GM12878 (cell line): ENCODE data around the gene GPR179. TPM values are rescaled to one million over a fixed set of nuclear protein-coding genes. Genes with fewer than 3 reads are reported as not detected.

ENCODE experiments used
- ATAC-seq: fragments of 200-7000 bp; cut with Tn5 transposase; 3 replicates; pipeline ENCODE4 v1.9.1; 2020; ENCODE audit warnings: mild to moderate bottlenecking, moderate library complexity
- BruUV-seq: library from RNA; stranded (reverse); fragments of 400-500 nt; replicated peaks from 2 replicates; lab custom pipeline; 2021; lab: Mats Ljungman, UMichigan
- CTCF ChIA-PET: fragments of 300-600 bp; sonication (Branson Sonifier 250); formaldehyde crosslinking; extraction: SDS; loops from one replicate; lab custom pipeline; 2021; ENCODE audit warnings: inconsistent platforms; lab: Yijun Ruan, JAX
- POLR2A ChIA-PET: fragments of 350-600 bp; formaldehyde crosslinking; extraction: SDS; loops from one replicate; lab custom pipeline; 2021; ENCODE audit warnings: inconsistent platforms; lab: Charles Lee
- RAD21 ChIA-PET: fragments of 300-600 bp; sonication (Branson Sonifier 250); formaldehyde crosslinking; loops from one replicate; lab custom pipeline; 2023; ENCODE audit warnings: antibody characterized with exemption; ENCODE audit not compliant: unreplicated experiment; lab: Charles Lee
- SMC1A ChIA-PET: fragments of 300-600 bp; sonication (Branson Sonifier 250); formaldehyde crosslinking; loops from one replicate; lab custom pipeline; 2023; ENCODE audit not compliant: unreplicated experiment, uncharacterized antibody; lab: Charles Lee
- DNase-seq: peaks from one replicate; pipeline ENCODE4 v3.0.0-alpha.2; 2011; ENCODE audit warnings: low read depth, low spot score
- FAIRE-seq: peaks from 3 replicates; lab custom pipeline; 2011; peaks lifted over from hg19 to GRCh38; lab: Jason Lieb, UNC
- H2AFZ ChIP-seq: 2 replicates; pipeline ENCODE4 v1.6.0; 2011; ENCODE audit warnings: low read depth, low read length, control low read depth; ENCODE audit not compliant: control insufficient read depth
- H3K27ac ChIP-seq: 2 replicates; pipeline ENCODE4 v1.5.1; 2011; ENCODE audit warnings: control low read depth; ENCODE audit not compliant: control insufficient read depth, insufficient read depth
- H3K27me3 ChIP-seq, 2 experiments: replicated peaks in 1 of 2; 2 replicates each; pipeline versions ENCODE4 v1.6.0 to v1.6.1; 2011; ENCODE audit warnings: low read length in 1 of 2; ENCODE audit not compliant: control insufficient read depth in 2 of 2, insufficient read depth in 2 of 2
- H3K36me3 ChIP-seq, 2 experiments: 2 replicates each; pipeline ENCODE4 v1.5.1; 2011; ENCODE audit warnings: low read length in 1 of 2; ENCODE audit not compliant: control insufficient read depth in 2 of 2, insufficient read depth in 2 of 2
- H3K4me1 ChIP-seq: 2 replicates; pipeline ENCODE4 v1.6.1; 2011; ENCODE audit warnings: mild to moderate bottlenecking, low read length, moderate library complexity, mixed read lengths; ENCODE audit not compliant: control insufficient read depth, insufficient read depth
- H3K4me2 ChIP-seq: 2 replicates; pipeline ENCODE4 v1.6.0; 2011; ENCODE audit warnings: control low read depth; ENCODE audit not compliant: control insufficient read depth, insufficient read depth
- H3K4me3 ChIP-seq: fragments of 200-600 bp; sonication (generic); 2 replicates; pipeline ENCODE4 v1.5.1; 2016
- H3K79me2 ChIP-seq: 2 replicates; pipeline ENCODE4 v1.6.0; 2011; ENCODE audit warnings: low read length; ENCODE audit not compliant: control insufficient read depth, insufficient read depth
- H3K9ac ChIP-seq: 2 replicates; pipeline ENCODE4 v1.8.0; 2011; ENCODE audit warnings: low read length, control low read depth, mixed read lengths; ENCODE audit not compliant: control insufficient read depth, insufficient read depth
- H3K9me3 ChIP-seq: replicated peaks from 3 replicates; pipeline ENCODE4 v1.5.1; 2011; ENCODE audit warnings: mild to moderate bottlenecking, low read length; ENCODE audit not compliant: control insufficient read depth, insufficient read depth
- H4K20me1 ChIP-seq: 2 replicates; pipeline ENCODE4 v1.6.0; 2011; ENCODE audit not compliant: control insufficient read depth, insufficient read depth
- BMI1 ChIP-seq: fragments of 450-650 bp; IDR thresholded peaks from 2 replicates; pipeline ENCODE4 v1.6.1; 2016; ENCODE audit warnings: mild to moderate bottlenecking, moderate library complexity, borderline replicate concordance
- CBX5 ChIP-seq: sonication (generic); IDR thresholded peaks from 2 replicates; pipeline ENCODE4 v1.6.1; 2016; ENCODE audit warnings: low read depth, moderate library complexity, mild to moderate bottlenecking, inconsistent platforms
- EGR1 ChIP-seq, 2 experiments: IDR thresholded peaks; 1 replicate in 1 of 2; 2 replicates in 1 of 2; pipeline ENCODE4 v1.6.1; 2011 to 2012; ENCODE audit warnings: low read depth in 2 of 2, low read length in 2 of 2, borderline replicate concordance in 1 of 2, mild to moderate bottlenecking in 1 of 2, moderate library complexity in 1 of 2
- WGBS: methylation state at CpG from one replicate; pipeline ENCODE4 v1.1.6; 2016; ENCODE audit warnings: low lambda C conversion rate; ENCODE audit not compliant: insufficient replicate concordance, insufficient coverage; ENCODE audit errors: missing lambda C conversion rate; 5-methylcytosine and 5-hydroxymethylcytosine counted together
- in situ Hi-C: fragments of 300-500 bp; cut with MboI; formaldehyde crosslinking; loops from 9 replicates; pipeline ENCODE4 v1.14.3; 2018; ENCODE audit warnings: mixed read lengths
- intact Hi-C: fragments of 100-400 bp; cut with micrococcal nuclease; formaldehyde crosslinking; loops from one replicate; pipeline ENCODE4 v1.14.2; 2022; ENCODE audit not compliant: unreplicated experiment
- polyA plus RNA-seq, 11 experiments: library from polyadenylated mRNA; depleted of rRNA in 4 of 11; unstranded in 6 of 11; stranded (reverse) in 5 of 11; fragments of >200 nt; fragmentation: Nextera tagmentation in 4 of 11; fragmentation: Illumina TruSeq in 1 of 11; extraction: Ambion mirVana in 4 of 11; extraction: Trizol in 1 of 11; gene quantifications; 1 replicate in 1 of 11; 2 replicates in 10 of 11; pipeline versions ENCODE4 v1.2.1 to v1.2.3, GENCODE V29; 2011 to 2016; ENCODE audit warnings: inconsistent platforms in 2 of 11, missing spikeins in 2 of 11, low read depth in 1 of 11
- total RNA-seq, 4 experiments: library from RNA; depleted of rRNA in 3 of 4; stranded (reverse); fragments of >200 nt in 3 of 4; fragmentation: Illumina TruSeq in 1 of 4; extraction: Trizol in 1 of 4; gene quantifications; 2 replicates each; pipeline versions ENCODE4 v1.2.1 to v1.2.3, GENCODE V29; 2013 to 2021
- TF ChIP-seq, protein P1 (sequence below): IDR thresholded peaks from 2 replicates; pipeline ENCODE4 v1.6.1; 2011; ENCODE audit warnings: mild to moderate bottlenecking, low read depth, low read length, moderate library complexity; ENCODE audit not compliant: insufficient replicate concordance
- TF ChIP-seq, protein P2 (sequence below): IDR thresholded peaks from 2 replicates; pipeline ENCODE4 v1.6.1; 2012; ENCODE audit warnings: low read depth, low read length, improper control_type of control experiment
- TF ChIP-seq, protein P3 (sequence below): IDR thresholded peaks from 2 replicates; pipeline ENCODE4 v1.6.1; 2012; ENCODE audit warnings: improper control_type of control experiment, low read depth, low read length; ENCODE audit not compliant: insufficient replicate concordance

GPR179 gene
- total and polyA plus RNA-seq, 10 of the 15 experiments (the other 5 are each of a cell fraction or from before 2014, with no cell fraction given) = under 0.01 to 0.08 (median 0.01) TPM; not detected in 3

DNA sequence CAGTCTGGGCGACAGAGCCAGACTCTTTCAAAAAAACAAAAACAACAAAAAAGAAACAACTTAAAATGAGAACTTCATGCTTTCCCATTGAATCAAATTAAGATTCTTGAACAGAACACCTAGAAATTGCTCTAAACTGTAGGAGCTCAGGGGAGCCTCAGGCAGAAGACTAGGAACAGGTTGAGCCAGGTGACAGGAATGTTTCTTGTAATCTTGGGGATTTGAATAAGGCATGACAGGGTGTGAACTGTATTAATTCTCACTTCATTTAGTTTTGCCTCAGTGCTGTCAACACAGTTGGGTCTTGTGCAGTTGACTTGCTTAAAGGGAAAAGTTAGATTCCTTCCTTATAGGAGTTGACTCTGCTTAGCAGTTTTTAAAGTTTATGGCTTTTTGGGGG is 35.7 kb upstream of the GPR179 start:
- Histone ChIP-seq H3K4me2 (no peak overlapping the region), H3K27me3 (no peaks in the 10 kb centered on the region), H3K9ac (no peak overlapping the region), H3K9me3 (no peaks in the 10 kb centered on the region), H3K79me2 (no peaks in the 10 kb centered on the region), H3K36me3 (peaks cover 0 to 5% of the 10 kb centered on the region in 2 experiments; a peak in 2 of 4 replicates), H3K4me3 (no peak overlapping the region), H3K27ac (no peak overlapping the region), H2AFZ (no peak overlapping the region), H3K4me1 (no peaks in the 10 kb centered on the region), H4K20me1 (no peaks in the 10 kb centered on the region)
- 100% methylated on average over 1 of the region's 1 CpG for WGBS
- ChIA-PET SMC1A (interaction anchor here (0.6 to 1.5 kb wide), 3 partner anchors 10 to 29 kb away, joined by 3 to 6 read pairs (median 4); no protein-coding TSS in a partner anchor), CTCF (interaction anchor here (1.6 to 4.7 kb wide), 2 partner anchors 31 to 35 kb away, joined by 8 to 32 read pairs; no protein-coding TSS in a partner anchor), RAD21 (interaction anchor here (1.2 kb wide), 1 partner anchor 28 kb away, joined by 3 read pairs; the partner anchor contains the start of gene SOCS7), POLR2A (interaction anchor here (0.6 kb wide), 1 partner anchor 47 kb away, joined by 5 read pairs; no protein-coding TSS in a partner anchor)
- DNase-seq (no peak), FAIRE-seq (no peak), ATAC-seq (no peak)
- TF ChIP-seq, protein P1, sequence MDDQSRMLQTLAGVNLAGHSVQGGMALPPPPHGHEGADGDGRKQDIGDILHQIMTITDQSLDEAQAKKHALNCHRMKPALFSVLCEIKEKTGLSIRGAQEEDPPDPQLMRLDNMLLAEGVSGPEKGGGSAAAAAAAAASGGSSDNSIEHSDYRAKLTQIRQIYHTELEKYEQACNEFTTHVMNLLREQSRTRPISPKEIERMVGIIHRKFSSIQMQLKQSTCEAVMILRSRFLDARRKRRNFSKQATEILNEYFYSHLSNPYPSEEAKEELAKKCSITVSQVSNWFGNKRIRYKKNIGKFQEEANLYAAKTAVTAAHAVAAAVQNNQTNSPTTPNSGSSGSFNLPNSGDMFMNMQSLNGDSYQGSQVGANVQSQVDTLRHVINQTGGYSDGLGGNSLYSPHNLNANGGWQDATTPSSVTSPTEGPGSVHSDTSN = no peak
- TF ChIP-seq CBX5 = no peak
- intact Hi-C loops (no loop called here), in situ Hi-C loops (loop anchor here (25.0 kb wide), 2 partner anchors 542 to 867 kb away; no protein-coding TSS in a partner anchor)
- no TSS peak for BruUV-seq

DNA sequence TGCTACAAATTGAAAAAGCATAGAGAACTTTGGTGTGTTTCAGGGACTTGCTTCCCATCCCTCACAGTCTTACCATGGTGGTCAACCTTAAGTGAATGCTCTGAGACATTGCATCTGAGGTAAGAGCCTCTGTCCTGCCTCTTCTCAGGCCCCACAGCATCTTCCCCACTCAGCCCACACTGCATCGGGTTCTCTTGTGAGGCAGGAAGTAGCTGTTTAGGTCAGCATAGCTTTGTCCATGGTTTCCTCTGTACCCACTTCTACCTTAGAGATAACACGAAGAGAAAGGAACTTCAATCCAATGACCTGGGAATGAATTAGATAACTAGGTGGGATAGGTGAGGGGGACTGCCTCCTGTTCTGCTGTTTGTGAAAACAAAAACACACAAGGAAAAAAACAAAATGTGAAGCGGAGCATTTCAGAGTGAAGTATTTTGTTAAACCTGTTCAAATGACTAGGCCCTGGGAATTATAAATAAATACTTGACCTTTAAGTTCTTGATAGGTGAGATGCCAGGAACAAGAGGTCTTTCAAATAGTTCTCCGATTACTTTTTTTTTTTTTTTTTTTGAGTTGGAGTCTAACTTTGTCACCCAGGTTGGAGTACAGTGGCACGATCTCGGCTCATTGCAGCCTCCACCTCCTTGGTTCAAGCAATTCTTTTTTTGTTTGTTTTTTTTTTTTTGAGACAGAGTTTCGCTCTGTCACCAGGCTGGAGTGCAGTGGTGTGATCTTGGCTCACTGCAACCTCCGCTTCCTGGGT is 25.5 kb upstream of the GPR179 start:
- intact Hi-C loops = no loop called here
- no peaks in the 10 kb centered on the region for H3K27me3 ChIP-seq
- no peak for ATAC-seq
- H3K9ac ChIP-seq = no peak overlapping the region
- peaks cover 2 to 13% of the 10 kb centered on the region in 2 experiments; a peak in 3 of 4 replicates for H3K36me3 ChIP-seq
- WGBS = 73% methylated on average over 7 of the region's 8 CpGs
- H2AFZ ChIP-seq = no peak overlapping the region
- RAD21 ChIA-PET = no interaction called here
- no peak for FAIRE-seq
- SMC1A ChIA-PET = interaction anchor here (1.2 kb wide), 1 partner anchor 10 kb away, joined by 6 read pairs; no protein-coding TSS in a partner anchor
- POLR2A ChIA-PET = no interaction called here
- CTCF ChIA-PET = no interaction called here
- in situ Hi-C loops = no loop called here
- no peaks in the 10 kb centered on the region for H4K20me1 ChIP-seq
- no peaks in the 10 kb centered on the region for H3K9me3 ChIP-seq
- no peak overlapping the region for H3K4me2 ChIP-seq
- H3K4me3 ChIP-seq = no peak overlapping the region
- no peak overlapping the region for H3K27ac ChIP-seq
- no peak for DNase-seq
- H3K79me2 ChIP-seq = no peaks in the 10 kb centered on the region
- BruUV-seq = no TSS peak
- H3K4me1 ChIP-seq = no peaks in the 10 kb centered on the region
- TF ChIP-seq, protein P2, sequence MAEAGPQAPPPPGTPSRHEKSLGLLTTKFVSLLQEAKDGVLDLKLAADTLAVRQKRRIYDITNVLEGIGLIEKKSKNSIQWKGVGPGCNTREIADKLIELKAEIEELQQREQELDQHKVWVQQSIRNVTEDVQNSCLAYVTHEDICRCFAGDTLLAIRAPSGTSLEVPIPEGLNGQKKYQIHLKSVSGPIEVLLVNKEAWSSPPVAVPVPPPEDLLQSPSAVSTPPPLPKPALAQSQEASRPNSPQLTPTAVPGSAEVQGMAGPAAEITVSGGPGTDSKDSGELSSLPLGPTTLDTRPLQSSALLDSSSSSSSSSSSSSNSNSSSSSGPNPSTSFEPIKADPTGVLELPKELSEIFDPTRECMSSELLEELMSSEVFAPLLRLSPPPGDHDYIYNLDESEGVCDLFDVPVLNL = no peak
- TF ChIP-seq, protein P3, sequence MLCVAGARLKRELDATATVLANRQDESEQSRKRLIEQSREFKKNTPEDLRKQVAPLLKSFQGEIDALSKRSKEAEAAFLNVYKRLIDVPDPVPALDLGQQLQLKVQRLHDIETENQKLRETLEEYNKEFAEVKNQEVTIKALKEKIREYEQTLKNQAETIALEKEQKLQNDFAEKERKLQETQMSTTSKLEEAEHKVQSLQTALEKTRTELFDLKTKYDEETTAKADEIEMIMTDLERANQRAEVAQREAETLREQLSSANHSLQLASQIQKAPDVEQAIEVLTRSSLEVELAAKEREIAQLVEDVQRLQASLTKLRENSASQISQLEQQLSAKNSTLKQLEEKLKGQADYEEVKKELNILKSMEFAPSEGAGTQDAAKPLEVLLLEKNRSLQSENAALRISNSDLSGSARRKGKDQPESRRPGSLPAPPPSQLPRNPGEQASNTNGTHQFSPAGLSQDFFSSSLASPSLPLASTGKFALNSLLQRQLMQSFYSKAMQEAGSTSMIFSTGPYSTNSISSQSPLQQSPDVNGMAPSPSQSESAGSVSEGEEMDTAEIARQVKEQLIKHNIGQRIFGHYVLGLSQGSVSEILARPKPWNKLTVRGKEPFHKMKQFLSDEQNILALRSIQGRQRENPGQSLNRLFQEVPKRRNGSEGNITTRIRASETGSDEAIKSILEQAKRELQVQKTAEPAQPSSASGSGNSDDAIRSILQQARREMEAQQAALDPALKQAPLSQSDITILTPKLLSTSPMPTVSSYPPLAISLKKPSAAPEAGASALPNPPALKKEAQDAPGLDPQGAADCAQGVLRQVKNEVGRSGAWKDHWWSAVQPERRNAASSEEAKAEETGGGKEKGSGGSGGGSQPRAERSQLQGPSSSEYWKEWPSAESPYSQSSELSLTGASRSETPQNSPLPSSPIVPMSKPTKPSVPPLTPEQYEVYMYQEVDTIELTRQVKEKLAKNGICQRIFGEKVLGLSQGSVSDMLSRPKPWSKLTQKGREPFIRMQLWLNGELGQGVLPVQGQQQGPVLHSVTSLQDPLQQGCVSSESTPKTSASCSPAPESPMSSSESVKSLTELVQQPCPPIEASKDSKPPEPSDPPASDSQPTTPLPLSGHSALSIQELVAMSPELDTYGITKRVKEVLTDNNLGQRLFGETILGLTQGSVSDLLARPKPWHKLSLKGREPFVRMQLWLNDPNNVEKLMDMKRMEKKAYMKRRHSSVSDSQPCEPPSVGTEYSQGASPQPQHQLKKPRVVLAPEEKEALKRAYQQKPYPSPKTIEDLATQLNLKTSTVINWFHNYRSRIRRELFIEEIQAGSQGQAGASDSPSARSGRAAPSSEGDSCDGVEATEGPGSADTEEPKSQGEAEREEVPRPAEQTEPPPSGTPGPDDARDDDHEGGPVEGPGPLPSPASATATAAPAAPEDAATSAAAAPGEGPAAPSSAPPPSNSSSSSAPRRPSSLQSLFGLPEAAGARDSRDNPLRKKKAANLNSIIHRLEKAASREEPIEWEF = no peak
- TF ChIP-seq EGR1 (IDR thresholded peaks at IDR 0.05; ENCODE audit: borderline replicate concordance in 1 of 2, low read depth in 2 of 2, low read length in 2 of 2) = no peak
- no peak for TF ChIP-seq BMI1
